ENCODE data around the gene SMAP1.

DNA sequence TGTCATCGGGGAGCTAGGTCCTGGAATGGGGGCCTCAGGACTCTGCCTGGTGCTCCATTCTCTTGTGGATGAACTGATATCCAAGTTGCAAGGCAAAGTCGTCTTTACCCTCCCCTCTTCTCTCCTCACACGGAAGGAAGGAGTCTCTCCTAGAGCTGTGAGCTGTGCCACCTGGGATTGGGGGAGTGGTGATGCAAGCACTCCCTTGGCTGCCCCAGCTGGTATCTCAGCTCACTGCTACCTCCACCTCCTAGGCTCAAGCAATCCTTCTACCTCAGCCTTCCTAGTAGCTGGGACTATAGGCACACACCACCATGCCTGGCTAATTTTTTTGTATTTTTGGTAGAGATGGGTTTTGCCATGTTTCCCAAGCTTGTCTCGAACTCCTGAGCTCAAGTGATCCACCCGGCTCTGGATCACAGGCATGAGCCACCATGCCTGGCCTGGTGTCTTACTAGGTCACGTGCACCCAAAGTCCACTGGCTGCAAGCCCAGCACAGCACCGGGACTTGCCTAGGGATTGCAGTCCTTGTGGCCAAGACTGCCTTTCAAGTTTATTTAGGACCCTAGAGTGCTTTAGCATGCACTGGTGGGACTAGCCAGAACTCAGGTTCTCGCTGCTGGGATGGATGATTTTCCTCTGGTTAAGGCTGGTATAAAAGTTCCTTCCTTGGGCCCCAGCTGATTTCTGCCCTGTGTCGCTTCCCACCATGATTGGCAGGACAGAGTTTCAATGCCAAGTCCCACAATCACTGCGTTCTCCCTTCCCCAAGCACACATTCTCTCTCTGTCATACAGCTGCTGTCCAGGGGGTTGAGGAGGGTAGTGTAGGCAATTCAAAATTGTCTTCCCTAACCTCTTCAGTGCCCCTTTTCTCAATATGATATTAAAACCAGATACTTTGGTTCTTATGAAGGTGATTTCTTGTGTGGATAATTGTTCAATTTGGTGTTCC is 33.5 kb downstream of the SMAP1 start:
- no peak for TF ChIP-seq CTCF (IDR thresholded peaks at IDR 0.05)
- no peak for TF ChIP-seq POLR2A (IDR thresholded peaks at IDR 0.05)

All from thyroid gland (tissue), 4 donors.